NCI-H345 treated with DMSO at 0.1 percent for 48 hours (cell line): ENCODE data around the gene TTR.
A peak's percentile ranks its signal among the peaks of the same experiment; 100 is the strongest.

Experiments used
- DNase-seq: peaks from one replicate; lab custom pipeline; 2025; ENCODE audit not compliant: unreplicated experiment; lab: John Stamatoyannopoulos, UW

TTR gene

DNA sequence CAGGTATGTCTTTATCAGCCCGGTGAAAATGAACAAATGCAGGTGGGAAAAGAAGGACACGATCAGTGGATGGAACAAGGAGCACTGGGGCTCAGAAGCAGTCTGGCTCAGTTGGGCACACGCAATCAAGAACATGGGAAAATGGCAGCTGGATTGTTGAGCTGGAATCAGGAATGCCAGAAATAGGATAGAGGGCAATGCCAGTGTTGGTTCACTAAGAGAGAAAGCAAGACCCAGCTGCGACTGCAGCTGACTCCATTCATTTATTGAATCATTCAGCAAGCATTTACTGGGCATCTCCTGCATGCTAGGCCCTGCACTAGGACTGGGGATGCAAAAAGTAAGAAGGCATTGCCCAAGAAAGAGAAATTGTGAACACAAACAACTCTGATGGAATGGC, 13.6 kb upstream of the TTR start:
- no peak for DNase-seq

DNA sequence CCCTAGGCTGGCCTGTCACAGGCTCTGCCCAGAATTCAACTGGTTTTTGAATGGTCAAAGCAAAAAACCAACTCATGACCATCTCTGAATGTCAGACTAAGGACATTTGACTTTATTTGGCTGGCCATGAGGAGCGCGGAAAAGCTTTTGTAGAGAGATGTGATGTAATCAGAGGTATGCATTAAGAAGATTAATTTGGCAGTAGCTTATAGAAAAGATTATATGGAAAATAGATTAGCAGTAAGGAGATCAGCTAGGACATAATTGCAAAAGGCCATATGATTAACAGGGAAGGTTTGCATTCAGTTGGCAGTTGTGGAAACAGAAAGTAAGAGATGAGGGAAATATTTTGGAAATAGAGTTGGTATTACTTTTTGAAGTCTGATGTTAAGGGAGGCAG, 12.3 kb upstream of the TTR start:
- DNase-seq, result no peak

DNA sequence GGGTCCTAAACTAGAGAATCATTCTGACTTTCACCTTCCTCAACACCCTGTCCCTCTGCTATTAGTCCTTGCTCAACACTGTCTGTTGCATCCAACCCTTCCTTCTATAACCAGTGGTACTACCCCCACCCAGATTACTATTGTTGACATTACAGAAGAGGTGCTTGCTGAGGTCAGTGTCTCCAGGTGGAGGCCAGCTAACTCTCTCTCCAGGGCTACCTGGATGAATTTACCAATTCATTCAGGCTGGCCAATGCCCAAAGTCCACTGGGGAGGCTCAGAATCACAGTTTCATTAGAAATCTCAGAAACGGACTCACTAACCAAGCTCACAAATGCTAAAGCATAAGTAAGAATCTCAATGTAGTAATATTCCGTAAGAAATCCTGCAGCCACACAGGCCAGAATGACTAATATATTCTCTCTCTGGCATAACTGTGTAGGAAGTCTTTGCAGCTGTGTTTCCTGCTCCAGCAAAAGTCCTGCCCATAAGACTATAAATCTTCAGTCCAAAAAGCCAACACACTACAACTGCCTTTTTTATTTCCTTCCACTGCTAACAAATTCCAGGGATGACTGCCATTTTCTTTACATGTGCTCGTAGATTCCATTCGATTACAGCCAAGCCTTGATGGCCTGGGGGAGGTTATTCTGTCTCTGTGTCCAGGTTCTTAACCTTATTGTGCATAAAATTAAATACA, 10.0 kb upstream of the TTR start:
- no peak for DNase-seq

DNA sequence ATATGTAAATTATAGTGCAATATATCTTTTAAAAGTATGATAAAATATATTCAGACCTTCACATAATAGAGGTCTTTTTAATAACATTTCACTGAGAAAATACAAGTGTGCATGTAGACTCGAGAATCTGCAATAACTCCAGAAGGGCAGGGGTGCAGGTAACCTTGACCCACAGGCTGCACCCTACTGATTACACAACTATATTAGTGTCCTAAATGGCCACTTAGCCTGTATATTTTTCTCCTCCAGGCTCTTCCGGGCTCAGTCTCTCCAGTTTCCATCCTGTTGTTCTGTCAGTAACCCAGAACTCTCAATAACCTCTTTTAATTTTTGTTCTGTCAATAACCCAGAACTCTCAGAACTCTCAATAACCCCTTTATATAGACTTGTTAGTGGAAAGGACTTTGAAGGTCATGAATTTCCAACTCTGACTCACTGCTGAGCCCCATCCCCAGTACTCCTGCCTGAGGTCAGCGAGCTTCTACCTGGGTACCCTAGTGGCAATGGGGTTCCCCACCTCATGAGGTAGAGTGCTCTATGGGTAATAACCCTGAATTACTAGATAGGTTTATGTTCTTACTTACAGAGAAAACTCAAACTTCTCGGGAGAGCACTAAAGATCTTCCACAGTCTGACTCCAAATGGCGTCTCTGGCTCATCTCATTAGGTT, 8.4 kb upstream of the TTR start:
- DNase-seq, result no peak

DNA sequence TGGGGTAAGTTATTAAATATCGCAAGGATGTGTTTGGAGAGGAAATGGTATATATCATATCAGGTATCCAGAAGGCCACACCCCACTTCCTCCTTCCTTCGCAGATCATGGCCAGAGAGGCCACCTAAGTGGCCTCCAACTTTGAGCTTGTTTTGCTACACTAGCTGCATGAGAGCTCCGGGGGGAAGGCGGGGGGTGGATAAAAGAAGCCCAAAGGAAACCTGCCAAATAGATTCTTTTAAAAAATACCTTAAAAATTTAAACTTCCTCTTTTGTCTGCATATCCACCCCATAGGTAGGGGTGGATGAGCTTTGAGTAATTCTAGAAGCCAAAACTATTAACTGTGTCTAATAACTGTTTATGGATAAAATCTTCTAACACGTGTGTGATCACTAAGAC, 5.7 kb upstream of the TTR start:
- DNase-seq, result no peak

DNA sequence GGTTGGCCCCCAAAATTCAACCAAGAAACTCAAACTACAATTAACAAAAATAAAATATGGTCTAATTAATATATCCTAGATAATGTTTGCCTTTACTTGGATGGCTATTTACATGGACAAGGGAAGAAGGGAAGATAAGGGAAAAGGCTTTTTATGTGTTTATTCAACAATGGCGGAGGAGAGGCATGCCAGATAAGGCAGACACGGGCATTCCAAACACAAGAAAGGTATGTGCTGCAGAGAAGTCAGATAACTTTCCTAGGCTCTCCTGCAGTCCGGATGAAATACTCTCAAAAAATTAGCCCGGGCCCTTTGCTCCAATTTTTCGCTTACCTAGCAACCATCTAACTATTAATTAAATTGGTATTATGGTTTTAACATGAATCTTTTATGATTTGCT, 5.1 kb upstream of the TTR start:
- DNase-seq, result no peak

DNA sequence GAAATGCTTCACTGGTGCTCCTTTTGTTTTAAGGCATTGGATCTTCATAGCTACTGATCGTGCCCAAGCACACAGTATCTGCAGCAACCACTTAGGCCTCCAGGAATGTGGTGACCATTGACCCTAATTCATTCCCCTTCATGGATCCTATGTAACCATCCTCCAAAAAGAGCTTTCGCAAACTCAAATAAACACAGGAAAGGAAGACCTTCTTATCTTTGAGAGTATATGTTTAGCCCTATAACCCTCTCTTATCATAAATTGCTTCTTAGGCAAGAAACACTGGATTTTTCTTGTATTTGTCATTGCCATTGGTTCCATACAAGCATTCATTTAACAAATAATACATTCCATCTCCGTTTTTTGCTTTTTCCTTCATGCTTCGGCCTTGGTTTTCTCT, 4.1 kb upstream of the TTR start:
- no peak for DNase-seq

DNA sequence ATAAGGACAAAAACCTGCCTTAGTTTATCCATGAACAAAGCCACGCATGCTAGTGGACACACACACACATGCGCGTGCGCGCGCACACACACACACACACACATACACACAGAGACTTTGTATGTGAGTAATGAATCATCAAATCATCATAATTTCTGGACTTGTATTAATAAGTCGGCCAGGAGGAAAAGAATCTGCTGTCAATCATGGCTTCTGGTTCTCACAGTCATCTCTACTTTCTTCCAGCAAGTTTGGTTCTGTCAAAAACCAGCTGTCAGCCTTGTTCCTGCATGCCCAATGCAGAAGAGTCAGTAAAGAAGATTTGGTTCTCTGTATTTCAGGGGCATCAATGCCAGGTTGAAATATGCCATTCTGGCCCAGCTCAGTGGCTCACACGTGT, 1.1 kb upstream of the TTR start:
- DNase-seq, result no peak

DNA sequence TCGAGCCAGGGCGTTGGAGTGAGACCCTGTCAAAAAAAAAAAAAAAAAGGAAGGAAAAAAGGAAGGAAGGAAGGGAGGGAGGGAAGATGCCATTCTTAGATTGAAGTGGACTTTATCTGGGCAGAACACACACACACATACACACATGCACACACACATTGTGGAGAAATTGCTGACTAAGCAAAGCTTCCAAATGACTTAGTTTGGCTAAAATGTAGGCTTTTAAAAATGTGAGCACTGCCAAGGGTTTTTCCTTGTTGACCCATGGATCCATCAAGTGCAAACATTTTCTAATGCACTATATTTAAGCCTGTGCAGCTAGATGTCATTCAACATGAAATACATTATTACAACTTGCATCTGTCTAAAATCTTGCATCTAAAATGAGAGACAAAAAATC, 564 bp upstream of the TTR start:
- DNase-seq, result no peak

DNA sequence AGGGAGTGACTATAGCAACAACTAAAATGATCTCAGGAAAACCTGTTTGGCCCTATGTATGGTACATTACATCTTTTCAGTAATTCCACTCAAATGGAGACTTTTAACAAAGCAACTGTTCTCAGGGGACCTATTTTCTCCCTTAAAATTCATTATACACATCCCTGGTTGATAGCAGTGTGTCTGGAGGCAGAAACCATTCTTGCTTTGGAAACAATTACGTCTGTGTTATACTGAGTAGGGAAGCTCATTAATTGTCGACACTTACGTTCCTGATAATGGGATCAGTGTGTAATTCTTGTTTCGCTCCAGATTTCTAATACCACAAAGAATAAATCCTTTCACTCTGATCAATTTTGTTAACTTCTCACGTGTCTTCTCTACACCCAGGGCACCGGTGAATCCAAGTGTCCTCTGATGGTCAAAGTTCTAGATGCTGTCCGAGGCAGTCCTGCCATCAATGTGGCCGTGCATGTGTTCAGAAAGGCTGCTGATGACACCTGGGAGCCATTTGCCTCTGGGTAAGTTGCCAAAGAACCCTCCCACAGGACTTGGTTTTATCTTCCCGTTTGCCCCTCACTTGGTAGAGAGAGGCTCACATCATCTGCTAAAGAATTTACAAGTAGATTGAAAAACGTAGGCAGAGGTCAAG, 955 bp downstream of the TTR start:
- DNase-seq, result no peak

DNA sequence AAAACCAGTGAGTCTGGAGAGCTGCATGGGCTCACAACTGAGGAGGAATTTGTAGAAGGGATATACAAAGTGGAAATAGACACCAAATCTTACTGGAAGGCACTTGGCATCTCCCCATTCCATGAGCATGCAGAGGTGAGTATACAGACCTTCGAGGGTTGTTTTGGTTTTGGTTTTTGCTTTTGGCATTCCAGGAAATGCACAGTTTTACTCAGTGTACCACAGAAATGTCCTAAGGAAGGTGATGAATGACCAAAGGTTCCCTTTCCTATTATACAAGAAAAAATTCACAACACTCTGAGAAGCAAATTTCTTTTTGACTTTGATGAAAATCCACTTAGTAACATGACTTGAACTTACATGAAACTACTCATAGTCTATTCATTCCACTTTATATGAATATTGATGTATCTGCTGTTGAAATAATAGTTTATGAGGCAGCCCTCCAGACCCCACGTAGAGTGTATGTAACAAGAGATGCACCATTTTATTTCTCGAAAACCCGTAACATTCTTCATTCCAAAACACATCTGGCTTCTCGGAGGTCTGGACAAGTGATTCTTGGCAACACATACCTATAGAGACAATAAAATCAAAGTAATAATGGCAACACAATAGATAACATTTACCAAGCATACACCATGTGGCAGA, 3.6 kb downstream of the TTR start:
- DNase-seq, result no peak

DNA sequence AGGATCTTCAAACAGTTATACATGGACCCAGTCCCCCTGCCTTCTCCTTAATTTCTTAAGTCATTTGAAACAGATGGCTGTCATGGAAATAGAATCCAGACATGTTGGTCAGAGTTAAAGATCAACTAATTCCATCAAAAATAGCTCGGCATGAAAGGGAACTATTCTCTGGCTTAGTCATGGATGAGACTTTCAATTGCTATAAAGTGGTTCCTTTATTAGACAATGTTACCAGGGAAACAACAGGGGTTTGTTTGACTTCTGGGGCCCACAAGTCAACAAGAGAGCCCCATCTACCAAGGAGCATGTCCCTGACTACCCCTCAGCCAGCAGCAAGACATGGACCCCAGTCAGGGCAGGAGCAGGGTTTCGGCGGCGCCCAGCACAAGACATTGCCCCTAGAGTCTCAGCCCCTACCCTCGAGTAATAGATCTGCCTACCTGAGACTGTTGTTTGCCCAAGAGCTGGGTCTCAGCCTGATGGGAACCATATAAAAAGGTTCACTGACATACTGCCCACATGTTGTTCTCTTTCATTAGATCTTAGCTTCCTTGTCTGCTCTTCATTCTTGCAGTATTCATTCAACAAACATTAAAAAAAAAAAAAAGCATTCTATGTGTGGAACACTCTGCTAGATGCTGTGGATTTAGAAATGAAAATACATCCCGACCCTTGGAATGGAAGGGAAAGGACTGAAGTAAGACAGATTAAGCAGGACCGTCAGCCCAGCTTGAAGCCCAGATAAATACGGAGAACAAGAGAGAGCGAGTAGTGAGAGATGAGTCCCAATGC, 4.6 kb downstream of the TTR start:
- DNase-seq, result no peak

DNA sequence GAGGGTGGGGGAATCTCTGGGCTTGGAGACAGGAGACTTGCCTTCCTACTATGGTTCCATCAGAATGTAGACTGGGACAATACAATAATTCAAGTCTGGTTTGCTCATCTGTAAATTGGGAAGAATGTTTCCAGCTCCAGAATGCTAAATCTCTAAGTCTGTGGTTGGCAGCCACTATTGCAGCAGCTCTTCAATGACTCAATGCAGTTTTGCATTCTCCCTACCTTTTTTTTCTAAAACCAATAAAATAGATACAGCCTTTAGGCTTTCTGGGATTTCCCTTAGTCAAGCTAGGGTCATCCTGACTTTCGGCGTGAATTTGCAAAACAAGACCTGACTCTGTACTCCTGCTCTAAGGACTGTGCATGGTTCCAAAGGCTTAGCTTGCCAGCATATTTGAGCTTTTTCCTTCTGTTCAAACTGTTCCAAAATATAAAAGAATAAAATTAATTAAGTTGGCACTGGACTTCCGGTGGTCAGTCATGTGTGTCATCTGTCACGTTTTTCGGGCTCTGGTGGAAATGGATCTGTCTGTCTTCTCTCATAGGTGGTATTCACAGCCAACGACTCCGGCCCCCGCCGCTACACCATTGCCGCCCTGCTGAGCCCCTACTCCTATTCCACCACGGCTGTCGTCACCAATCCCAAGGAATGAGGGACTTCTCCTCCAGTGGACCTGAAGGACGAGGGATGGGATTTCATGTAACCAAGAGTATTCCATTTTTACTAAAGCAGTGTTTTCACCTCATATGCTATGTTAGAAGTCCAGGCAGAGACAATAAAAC, 6.5 kb downstream of the TTR start:
- DNase-seq, result no peak

DNA sequence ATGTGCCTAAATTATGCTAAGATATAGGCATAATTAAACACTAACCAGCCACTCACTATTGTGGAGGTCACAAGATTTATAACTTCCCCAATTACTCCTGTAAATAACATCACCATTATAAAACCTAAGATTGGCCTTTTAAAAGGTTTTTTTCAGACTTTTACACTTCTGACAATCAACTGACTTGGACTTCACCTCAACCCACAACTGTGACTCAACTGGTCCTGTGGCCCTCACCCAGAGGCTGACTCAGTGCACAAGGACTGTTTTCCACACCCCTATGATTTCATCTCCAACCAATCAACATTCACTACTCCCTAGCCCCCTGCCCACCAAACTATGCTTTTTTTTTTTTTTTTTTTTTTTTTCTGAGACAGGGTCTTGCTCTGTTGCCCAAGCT, 11.6 kb downstream of the TTR start:
- no peak for DNase-seq

DNA sequence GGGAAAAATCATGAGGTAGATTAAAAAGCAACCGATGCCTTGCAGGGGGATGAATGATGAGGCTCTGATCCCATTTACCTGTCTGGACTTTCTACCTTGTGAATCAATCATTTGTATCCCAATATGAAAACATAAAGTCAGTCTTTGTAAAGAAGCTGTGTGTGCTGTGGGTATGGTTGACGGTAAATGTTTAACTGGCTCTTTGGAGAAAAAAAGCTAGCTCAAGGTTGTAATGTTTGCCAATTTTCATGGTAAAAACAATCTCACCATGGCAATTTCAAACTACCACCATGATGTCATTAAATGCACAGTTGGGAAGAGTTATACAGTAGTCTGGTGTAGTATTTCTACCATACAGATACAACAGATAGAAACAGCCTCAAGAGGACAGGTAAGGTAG, 14.6 kb downstream of the TTR start:
- no peak for DNase-seq

DNA sequence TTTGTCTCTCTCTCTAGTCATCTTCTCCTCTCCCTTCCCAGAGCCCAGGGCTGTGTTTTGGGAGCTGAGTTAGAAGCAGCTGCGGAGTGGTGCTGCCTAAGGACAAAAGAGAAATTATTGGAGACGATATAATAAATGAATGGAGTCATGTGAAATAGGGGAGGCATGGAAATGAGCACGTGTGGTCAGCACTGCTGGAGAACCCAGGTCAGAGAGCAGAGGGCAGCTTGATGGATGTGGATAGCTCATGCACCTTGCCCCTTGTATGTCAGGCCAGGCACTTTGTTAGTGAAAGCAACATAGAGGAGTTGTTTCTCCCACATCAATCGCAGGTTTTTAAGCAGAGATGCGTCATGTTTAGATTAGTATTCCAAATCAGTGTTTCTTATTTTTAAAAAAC, 15.7 kb downstream of the TTR start:
- no peak for DNase-seq

DNA sequence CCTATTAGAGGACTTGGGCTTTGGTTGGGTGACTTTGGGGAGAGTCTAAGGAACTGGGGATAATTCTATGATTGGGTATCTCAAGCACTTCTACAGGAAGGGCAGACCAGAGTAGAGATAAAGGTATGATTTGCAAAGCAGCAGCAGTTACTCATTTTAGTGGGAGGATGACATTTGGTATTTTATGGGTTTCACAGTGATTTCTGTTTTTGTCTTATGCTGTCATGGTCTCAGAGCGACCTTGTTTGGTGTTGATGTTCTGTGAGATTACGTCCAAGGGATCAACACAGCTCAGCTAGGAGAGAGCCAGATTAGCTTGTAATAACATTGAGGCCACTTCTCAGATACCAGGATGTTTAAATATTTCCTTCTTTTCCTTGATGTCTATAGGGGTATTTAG, 18.2 kb downstream of the TTR start:
- no peak for DNase-seq

DNA sequence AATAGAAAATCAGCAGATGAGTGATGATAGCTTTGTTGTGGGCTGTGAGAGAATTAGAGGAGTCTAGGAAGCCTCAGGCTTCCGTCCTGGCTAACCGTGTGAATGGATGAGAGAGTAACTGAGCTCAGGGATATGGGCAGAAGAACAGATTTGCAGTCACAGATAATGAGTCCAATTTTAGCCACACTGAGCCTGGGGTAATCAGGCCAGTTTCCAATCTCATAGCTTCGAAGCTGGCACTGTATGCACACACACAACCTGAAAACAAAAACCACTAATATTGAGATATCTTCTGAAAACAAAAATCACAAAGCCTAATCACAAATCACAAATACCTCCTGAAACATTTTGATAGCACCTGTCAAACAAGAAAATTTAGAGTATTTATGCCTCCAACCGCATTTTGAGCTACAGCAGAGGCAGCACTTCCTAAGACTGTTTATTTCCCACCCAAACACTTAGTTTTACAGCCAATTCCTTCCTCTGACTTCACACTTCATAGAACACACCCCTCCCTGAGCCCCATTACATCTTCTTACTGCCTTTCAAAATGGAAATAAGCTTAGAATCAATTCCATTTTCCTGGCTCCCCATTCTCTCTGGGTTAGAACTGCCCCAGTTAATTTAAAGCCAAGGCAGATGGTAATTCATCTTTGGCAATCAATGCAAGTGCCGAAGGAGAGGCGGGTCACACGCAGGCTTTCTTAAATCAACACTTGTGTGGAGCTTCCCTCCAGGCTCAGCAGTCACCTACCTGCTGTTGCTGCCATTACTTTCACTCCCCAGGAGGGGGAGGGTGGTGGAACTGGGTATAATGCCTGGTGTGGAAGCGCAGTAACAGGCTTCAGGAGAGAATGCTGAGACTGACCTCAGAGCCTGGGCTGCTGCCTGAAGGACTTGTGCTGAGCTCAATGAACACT, 18.9 kb downstream of the TTR start:
- peak; percentile 9 for DNase-seq

DNA sequence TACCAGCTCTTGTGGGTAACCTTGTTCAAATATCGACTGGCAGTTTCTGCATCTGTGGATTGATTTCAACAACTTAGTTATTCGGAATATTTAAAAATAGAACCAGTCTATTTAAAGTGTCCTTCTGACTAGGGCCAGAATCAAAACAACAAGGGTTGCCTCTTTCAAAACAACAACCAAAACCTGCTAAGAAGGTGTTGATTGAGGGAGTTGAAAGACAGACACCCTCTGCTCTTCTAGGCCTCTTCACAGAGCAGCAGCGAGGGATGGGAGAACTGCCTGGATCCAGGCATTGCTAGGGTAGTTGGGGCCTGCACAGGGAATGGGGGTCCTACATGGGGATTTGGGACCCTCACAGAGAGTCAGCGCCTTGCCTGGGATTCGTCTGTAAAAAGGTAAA, 19.8 kb downstream of the TTR start:
- no peak for DNase-seq
